ENCODE data around the gene GLB1L.
"Not testable (repeated sequence)": the region's sequence is repeated elsewhere in the genome, so short reads cannot be mapped to it uniquely, and the experiment has no call there.

The GLB1L gene

DNA sequence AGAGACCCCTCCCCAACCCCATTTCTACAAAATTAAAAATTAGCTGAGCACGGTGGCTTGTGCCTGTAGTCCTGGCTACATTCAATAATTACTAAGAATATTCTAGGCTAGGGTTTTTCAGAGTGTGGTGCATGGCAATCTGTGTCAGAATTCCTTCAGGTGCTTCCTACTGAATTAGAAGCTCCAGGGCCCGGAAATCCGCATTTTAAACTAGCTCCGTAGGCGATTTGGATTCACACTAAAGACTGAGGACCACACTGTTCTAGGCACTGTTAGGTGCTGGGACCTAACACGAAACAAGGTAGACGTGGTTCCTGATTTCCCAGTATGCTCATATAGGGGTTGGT, 39.3 kb downstream of the GLB1L start:
- TF ChIP-seq, protein P1, sequence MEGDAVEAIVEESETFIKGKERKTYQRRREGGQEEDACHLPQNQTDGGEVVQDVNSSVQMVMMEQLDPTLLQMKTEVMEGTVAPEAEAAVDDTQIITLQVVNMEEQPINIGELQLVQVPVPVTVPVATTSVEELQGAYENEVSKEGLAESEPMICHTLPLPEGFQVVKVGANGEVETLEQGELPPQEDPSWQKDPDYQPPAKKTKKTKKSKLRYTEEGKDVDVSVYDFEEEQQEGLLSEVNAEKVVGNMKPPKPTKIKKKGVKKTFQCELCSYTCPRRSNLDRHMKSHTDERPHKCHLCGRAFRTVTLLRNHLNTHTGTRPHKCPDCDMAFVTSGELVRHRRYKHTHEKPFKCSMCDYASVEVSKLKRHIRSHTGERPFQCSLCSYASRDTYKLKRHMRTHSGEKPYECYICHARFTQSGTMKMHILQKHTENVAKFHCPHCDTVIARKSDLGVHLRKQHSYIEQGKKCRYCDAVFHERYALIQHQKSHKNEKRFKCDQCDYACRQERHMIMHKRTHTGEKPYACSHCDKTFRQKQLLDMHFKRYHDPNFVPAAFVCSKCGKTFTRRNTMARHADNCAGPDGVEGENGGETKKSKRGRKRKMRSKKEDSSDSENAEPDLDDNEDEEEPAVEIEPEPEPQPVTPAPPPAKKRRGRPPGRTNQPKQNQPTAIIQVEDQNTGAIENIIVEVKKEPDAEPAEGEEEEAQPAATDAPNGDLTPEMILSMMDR (IDR thresholded peaks at IDR 0.05; ENCODE audit: insufficient read depth, low read depth, low read length, missing control alignments) = no peak
- DNase-seq (ENCODE audit: low read depth) = no peak
- peak overlapping the region; percentile 51 for H3K4me3 ChIP-seq (ENCODE audit: low read depth, low read length)

DNA sequence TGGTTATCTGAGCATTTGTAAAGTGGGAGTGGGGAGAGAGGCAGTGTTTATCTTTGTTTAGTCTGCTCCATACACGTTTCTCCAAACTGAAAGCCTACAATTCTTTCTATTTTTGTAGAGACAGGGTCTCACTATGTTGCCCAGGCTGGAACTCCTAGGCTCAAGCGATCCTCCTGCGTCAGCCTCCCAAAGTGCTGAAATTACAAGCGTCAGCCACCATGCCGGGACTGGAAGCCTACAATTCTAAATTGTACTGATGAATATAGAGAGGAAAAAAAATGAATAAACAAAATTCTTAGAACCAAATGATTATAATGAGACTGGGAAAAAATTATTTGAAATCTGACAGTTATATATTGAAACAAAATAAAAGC, 40.1 kb downstream of the GLB1L start:
- TF ChIP-seq, protein P1 (IDR thresholded peaks at IDR 0.05; ENCODE audit: insufficient read depth, low read depth, low read length, missing control alignments) = no peak
- no peak overlapping the region for H3K4me3 ChIP-seq (ENCODE audit: low read depth, low read length)
- no peak for DNase-seq (ENCODE audit: low read depth)

DNA sequence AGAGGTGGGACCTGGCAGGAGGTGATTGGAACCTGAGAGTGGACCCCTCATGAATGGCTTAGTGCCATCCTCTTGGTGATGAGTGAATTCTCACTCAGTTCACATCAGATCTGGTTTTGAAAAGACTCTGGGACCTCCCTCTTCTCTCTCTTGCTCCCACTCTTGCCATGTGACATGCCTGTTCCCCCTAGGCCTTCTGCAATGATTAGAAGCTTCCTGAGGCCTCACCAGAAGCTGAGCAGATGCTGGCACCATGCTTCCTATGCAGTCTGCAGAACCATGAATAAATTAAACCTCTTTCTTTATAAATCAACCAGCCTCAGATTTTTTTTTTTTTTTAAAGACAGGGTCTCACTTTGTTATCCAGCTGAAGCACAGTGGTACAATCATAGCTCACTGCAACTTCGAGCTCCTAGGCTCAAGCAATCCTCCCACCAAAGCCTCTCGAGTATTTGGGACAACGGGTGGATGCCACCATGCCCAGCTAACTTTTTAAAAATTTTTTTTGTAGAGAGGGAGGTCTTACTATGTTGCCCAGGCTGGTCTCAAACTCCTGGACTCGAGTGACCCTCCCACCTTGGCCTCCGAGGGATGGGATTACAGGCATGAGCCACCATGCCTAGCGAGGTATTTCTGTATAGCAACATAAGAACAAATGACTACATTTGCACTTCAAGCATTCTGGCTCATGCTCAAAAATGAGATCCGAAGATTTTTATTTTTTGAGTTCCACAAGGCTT, 40.6 kb downstream of the GLB1L start:
- H3K4me3 ChIP-seq (ENCODE audit: low read depth, low read length) = no peak overlapping the region
- DNase-seq (ENCODE audit: low read depth) = no peak
- TF ChIP-seq, protein P1 (IDR thresholded peaks at IDR 0.05; ENCODE audit: insufficient read depth, low read depth, low read length, missing control alignments) = no peak

DNA sequence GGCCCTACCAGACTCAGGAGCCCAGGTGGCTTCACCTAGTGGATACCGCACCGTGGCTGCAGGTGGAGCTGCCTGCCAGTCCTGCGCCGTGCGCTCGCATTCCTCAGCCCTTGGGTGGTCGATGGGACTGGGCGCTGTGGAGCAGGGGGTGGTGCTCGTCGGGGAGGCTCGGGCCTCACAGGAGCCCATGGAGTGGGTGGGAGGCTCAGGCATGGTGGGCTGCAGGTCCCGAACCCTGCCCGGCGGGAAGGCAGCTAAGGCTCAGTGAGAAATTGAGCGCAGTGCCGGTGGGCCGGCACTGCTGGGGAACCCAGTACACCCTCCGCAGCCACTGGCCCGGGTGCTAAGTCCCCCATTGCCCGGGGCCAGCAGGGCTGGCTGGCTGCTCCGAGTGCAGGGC, 43.9 kb downstream of the GLB1L start:
- DNase-seq (ENCODE audit: low read depth) = not testable (repeated sequence)

DNA sequence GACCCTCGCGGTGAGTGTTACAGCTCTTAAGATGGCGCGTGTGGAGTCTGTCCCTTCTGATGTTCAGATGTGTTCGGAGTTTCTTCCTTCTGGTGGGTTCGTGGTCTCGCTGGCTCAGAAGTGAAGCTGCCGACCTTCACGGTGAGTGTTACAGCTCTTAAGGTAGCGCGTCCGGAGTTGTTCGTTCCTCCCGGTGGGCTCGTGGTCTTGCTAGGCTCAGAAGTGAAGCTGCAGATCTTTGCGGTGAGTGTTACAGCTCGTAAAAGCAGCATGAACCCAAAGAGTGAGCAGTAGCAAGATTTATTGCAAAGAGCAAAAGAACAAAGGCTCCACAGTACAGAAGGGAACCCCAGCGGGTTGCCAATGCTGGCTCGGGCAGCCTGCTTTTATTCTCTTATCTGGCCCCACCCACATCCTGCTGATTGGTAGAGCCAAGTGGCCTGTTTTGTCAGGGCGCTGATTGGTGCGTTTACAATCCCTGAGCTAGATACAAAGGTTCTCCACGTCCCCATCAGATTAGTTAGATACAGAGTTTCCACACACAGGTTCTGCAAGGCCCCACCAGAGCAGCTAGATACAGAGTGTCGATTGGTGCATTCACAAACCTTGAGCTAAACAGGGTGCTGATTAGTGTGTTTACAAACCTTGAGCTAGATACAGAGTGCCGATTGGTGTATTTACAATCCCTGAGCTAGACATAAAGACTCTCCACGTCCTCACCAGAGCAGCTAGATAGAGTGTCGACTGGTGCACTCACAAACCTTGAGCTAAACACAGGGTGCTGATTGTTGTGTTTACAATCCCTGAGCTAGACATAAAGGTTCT, 44.5 kb downstream of the GLB1L start:
- H3K4me3 ChIP-seq (ENCODE audit: low read depth, low read length); DNase-seq (ENCODE audit: low read depth): not testable (repeated sequence)

More for the DNA sequence above, 43.9 kb downstream of the GLB1L start:
- H3K4me3 ChIP-seq (ENCODE audit: low read depth, low read length) = not testable (repeated sequence)

DNA sequence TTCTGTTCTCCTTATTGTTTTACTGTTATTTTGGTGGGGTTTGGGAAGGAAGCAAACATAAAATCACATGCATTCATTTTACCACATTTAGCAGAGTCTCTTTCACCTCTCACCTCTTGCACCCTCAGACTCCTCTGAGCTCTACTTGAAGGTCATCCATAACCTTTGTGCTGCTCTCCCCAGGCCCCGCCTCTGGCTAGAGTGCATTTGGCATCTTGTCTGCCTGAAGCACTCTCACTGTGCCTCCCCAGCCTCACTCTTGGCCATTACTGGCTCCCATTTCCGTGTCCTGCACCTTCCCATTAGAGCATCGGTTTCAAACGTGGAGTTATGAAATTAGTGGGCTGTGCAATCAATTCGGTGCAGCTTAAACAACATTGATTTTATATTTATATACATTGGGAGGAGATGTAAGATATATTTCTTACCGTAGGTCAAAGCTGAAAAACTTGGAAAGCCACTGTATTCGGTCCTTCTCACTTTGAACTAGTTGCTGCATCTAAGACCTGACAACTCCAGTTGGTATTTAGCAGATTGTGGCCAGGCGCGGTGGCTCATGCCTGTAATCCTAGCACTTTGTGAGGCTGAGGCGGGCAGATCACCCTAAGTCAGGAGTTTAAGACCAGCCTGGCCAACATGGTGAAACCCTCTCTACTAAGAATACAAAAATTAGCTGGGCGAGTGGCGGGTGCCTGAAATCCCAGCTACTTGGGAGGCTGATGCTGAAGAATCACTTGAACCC, 45.6 kb downstream of the GLB1L start:
- no peak for DNase-seq (ENCODE audit: low read depth)
- TF ChIP-seq, protein P1 (IDR thresholded peaks at IDR 0.05; ENCODE audit: insufficient read depth, low read depth, low read length, missing control alignments) = no peak
- no peak overlapping the region for H3K4me3 ChIP-seq (ENCODE audit: low read depth, low read length)

DNA sequence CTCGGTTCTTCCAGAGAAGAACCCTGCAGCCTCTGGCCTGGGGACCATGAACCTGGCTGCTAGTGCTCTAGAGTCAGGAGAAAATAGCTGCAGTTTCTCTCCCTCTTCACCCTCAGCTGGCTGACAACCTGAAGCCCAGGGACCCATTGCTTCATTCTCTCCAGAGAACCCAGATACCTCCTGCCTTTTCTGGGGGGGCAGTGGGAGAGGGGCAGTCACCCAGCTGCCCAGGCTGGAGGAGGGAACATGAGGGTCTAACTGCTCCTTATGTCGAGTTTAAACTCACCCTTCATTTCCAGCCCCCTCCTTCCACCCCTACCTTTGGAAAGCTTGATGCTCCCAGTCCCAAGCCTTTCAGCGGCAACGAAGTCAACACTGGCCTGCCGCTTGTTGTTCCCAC, 46.3 kb downstream of the GLB1L start:
- no peak overlapping the region for H3K4me3 ChIP-seq (ENCODE audit: low read depth, low read length)
- no peak for DNase-seq (ENCODE audit: low read depth)
- TF ChIP-seq, protein P1 (IDR thresholded peaks at IDR 0.05; ENCODE audit: insufficient read depth, low read depth, low read length, missing control alignments) = no peak

All from GM12865 (cell line).